SH-SY5Y (cell line): ENCODE data around the gene MEGF6.

Source experiments
- GATA2 ChIP-seq: IDR thresholded peaks from 2 replicates; pipeline ENCODE4 v1.6.1; 2011; ENCODE audit warnings: mild to moderate bottlenecking, low read depth, low read length
- GATA3 ChIP-seq: IDR thresholded peaks from 2 replicates; pipeline ENCODE4 v1.6.1; 2011; ENCODE audit warnings: low read depth, mild to moderate bottlenecking, low read length, moderate library complexity

DNA sequence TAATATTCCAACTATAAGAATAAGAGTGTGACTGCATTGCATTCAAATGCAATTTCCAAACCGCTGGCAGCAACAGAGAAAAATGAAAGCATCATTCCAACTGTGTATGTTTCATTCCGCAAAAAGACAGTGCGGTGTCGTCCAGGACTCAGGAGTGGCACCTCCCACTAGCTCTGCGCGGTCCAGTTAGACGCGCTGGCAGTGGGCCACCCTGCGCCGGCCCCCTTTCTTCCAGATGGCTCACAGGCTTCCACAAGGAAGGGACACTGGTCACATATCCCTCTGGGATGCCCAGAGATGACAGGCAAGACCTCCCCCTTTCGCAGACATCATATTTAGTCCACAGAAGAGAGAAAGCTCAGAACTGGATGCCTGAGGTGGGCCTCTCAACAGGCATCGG lies 26.7 kb upstream of the MEGF6 start:
- TF ChIP-seq GATA3 = no peak
- no peak for TF ChIP-seq GATA2
